ENCODE results near the gene CDC14B.
A peak's percentile ranks its signal among the peaks of the same experiment; 100 is the strongest.

Gene CDC14B

DNA sequence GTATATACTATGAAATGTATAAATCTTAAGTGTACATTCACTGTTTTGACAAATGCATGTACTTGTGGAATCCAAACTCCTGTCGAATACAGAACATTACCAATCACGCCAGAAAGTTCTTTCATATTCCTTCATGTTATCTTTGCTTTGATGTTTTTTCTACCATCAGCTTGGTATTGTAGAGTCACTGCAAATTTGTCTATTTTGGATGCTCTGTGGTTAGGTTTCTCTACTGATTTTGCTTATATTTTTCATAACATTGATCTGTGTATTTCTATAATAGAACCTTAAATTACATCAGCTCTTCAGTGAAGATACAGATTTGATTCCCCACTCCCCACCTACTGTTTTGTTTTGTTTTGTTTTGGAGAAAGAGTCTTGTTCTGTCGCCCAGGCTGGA lies 138.9 kb downstream of the CDC14B start:
- FAIRE-seq, result no peak

DNA sequence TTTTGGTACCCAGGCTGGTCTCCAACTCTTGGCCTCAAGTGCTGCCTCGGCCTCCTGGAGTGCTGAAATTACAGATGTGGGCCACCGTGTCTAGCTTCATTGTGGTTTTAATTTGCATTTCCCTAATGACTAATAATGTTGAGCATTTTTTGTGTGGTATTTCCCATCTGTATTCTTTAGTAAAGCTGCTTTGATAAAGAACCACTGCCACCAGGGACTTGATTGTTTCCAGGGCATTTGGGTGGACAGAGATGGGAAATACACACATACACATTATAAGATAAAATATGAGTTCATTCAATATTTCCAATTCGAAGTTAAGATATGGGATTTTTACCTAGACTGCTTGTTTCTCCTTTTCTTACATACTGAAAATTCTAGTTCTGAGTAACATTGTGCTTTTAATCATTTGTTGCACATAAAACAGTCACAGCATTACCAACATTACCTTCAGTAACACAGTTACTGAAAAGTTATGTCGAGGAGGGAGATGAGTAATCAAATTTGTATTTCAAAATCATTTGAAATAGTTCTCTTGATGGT lies 140.7 kb downstream of the CDC14B start:
- FAIRE-seq, result no peak

DNA sequence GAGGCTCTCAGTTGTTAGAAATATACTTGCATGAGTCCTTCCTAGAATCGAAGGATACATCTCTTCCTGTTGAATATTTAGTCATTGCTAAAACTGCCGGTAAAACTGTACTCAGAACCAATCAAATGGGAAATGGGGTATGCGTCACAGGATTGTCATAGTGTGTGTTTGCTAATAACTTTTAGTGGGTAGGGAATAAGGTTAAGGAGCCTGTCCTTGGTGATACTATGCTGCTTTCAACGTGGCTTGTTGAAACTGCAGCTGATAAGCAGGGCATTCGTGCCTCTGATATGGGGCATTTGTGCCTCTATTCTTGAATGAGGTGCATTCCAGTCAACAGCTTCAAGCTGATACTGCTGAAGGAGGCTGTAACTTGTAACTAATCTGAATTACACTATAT lies 143.1 kb downstream of the CDC14B start:
- no peak for FAIRE-seq

DNA sequence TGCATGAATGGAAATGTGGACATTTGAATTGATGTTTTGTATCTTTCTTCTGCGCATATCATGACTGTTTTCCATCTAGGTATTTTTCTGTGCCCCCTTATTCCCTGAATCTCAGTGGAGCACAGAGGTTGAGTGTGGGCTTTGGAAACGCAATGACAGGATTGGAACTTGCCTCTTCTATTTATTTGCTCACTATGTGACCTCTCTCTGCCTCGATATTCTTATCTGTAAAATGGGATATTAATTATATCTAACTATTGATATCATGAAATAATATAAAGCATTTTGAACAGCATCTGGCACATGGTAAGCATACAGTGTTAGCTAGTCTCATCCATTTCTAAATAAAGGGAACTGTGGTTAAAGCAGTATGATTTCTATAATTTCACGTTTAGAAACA lies 143.6 kb downstream of the CDC14B start:
- no peak for FAIRE-seq

DNA sequence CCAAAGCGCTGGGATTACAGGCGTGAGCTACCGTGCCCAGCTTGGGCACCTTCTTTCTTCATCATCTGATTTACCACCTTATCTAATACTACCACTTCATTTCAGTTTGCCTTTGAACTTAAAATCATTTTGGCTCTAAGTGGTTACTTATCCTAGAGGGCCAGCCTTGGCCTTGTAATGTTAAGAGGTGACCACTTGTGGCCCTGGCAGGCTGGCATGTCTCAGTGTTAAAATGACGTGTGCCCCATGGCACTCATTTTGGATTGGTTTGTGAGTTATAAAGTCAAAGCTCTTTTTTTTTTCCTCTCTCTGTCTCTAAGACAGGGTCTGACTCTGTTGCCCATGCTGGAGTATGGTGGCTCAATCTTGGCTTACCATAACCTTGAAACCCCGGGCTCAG lies 151.9 kb downstream of the CDC14B start:
- FAIRE-seq, result no peak

DNA sequence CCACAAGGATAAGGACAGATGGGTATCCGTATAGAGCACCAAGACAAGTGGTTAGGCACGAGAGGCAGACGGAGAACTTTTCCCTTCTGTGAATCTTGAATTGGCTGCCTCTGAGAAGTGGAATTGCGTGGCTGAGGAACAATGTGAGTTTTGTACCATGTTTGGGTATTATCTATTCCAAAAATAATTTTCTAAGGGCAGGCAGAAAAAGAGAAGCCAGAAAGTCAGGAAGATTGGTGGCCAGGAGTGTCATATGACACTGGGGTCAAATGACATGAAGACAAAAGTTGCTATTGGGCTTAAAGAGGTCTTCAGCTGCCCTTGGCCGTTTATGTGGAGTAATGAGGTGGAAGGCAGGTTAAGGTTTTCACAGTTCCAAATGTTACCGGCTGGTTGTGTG lies 155.2 kb downstream of the CDC14B start:
- FAIRE-seq, result no peak

DNA sequence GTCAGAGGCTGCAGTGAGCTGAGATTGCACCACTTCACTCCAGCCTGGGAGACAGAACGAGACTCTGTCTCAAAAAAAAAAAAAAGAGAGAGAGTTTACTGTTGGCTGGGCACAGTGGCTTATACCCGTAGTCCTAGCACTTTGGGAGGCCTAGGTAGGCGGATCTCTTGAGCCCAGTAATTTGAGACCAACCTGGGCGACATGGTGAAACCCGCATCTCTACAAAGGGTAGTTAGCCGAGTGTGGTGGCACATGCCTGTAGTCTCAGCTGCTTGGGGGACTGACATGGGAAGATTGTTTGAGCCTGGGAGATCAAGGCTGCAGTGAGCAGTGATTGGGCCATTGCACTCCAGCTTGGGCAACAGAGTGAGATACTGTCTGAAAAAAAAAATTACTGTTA lies 157.1 kb downstream of the CDC14B start:
- no peak for FAIRE-seq

DNA sequence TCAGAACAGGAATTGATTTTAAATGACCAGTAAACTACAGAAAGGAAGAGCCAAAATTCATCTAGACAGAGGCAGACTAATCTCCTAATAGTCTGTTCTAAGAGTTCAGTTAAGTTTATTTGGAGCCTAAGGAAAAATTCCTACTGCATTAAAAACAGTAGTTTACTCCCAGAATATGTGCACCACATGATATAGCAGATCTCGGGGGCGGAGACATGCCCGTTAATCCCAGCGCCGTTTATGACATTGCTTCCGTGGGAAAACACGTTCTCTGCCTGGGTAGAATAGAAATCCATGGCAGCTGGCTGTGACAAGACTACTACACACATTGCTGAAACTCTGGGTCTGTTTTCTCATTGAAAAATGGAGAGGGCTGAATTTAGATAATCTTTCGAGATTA lies 158.3 kb downstream of the CDC14B start:
- FAIRE-seq, result no peak

DNA sequence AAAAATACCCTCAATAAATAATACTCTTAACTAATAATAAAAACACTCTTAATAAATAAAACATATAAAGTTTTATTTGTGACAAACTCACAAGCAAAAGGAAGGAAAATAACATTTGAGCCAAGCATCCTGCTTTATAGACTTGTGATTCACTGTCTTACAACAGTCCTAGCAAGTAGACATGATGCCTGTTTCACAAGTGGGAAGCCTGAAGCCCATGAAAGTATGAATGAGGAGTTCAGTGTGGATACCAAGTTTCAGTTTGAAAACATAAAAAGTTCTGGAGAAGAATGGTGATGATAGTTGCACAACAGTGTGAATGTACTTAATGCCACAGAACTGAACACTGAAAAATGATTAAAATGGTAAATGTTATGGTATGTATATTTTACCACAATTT lies 158.8 kb downstream of the CDC14B start:
- FAIRE-seq, result no peak

DNA sequence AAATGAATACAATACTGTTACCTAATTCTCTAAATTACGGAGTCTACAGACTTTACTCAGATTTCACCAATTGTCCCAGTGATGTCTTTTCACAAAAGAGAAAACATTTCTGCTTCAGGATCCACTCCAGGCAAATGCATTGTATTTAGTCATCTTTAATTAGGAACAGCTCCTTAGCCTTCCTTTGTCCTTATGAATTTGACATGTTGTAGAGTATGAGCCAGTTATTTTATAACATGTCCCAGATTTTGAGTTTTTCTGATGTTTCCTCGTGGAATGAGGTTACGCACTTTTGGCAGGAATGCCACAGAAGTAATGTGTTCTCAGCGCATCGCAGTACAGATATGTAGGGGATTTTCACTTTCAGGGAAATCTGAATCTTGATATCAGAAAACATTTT lies 159.2 kb downstream of the CDC14B start:
- no peak for FAIRE-seq

DNA sequence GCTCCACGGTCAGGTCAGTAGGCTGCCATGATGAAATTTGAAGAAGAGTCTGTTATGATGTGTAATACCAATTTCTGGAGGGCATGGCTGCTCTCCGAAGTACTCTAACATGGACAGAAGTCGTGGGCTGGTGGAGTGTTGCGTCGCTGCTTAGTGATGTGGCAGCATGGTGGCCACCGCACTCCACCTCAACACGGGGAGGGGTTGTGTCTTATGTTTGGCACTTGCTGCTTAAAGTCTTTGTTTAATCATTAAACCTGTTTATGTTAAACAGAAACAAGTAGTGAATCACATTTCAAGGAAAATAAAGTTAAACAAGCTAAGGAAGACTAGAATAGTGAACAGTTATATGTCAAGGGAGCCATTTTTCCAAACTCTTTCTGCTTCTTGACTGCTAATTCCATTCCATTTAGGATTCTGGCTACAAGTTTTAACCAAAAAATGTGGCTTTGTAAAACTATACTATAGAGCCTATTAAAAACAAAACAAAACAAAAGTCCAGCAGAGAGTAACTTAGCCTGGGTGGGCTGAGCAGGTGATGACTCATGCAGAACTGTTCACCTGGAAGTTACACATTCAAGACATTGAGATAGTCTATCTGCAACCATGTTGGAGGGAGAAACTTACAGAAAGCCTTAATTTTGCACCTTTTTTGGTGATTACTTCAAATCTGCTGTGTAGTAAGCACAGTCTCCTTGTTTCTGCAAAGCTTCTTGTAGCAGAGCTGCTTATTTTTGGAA lies 160.2 kb downstream of the CDC14B start:
- no peak for FAIRE-seq

DNA sequence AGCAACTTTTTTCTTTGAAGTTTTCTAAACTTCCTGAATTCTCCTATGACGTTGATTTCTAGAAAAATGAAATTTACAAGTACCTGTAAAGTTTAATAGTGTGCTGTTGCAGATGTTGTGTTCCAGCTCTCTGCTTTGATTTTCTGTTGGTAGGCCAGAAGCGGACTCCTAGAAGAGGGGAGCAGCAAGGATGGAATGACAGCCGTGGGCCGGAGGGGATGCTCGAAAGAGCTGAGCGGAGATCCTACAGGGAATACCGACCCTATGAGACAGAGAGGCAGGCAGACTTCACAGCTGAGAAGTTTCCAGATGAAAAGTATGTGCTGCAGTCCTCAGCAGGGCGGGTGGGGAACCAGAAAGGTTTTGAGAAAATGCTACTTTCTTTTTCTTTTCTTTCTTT lies 161.4 kb downstream of the CDC14B start:
- FAIRE-seq, result no peak

DNA sequence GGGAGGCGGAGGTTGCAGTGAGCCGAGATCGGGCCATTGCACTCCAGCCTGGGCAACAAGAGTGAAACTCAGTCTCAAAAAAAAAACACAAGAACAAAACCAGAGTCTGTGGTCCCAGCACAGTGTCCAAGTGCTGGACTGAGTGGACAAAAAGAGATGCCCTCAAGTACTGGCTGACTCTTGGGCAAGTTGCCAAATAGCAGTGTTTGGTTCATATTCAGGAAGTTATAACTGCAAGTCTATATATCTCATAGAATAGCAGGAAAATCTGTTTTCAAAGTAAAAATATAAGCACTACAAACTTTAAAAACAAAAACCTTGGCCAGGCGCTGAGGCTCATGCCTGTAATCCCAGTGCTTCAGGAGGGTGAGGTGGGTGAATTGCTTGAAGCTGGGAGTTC lies 162.4 kb downstream of the CDC14B start:
- FAIRE-seq, result no peak

DNA sequence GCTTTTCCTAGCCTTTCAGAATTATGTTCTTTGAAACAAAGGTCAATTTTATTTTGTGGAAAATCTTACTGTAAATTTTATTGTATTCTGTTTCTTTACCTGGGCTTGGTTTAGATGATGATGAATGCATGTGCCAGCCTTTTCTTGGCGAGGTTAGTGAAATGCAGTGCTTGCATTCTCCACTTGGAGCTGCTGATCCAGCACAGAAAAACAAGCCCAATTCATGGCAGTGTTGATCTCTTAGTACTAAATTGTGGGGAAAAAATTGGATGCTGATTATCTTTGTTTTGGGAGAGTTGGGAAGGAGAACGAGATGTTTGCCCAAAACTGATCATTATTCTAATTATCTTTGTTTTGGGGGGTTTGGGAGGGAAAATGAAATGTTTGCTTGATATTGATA lies 166.0 kb downstream of the CDC14B start:
- peak; percentile 57 for FAIRE-seq

DNA sequence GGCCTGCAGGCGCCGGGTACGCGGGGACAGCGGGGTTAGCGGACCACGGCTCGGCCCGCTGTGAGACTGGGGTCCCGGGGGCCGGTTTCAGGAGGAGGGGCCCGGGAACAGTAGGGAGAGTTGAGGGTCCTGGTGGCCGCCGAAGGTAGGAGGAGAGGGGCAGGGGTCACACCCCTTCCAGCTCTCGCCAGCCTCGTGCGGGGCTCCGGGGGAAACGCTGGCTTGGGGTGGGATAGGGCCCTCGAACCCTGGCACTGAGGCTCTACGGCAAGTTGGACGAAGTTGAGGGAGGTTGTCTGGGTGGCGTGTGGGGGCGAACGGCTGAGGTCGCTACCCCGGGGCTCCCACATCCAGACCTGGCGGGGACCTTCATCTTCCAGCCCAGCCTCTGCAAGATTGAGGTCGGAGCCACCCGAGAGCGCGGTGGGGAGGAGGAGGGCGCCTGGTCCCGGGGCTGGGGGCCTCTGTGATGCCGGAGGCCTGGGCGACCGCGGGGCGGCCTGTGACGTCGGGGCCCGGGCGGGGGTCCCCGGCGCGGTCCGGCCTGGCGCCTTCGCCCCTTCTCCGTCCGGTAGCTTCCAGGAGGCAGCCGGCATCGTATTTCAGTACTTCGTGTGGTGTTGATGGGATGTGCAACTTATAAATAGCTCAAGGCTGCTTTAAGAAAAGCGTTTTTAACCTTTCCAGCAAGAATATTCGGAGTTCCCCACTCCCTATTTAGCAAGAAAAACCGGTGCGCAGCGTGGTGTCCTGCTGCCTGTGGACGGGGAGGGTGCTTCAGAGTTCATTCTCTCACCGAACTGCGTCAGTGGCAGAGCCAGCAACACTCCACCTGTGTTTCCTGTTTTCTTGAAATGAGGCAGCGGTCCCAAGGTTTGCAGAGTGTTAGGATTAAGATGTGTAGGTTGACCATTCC lies 168.8 kb downstream of the CDC14B start:
- no peak for FAIRE-seq
